Neural cell (in vitro differentiated cells): ENCODE results near the gene LPP. TPM values are rescaled to one million over a fixed set of nuclear protein-coding genes. Genes with fewer than 3 reads are reported as not detected.

ENCODE experiments used
- H2AFZ ChIP-seq: fragments of 200-600, 300-800 bp; sonication (generic), shearing (Covaris generic); 2 replicates; pipeline ENCODE4 v1.6.0; 2014; ENCODE audit warnings: low read depth, mild to moderate bottlenecking, antibody characterized with exemption, low read length, moderate library complexity
- H3F3A ChIP-seq: fragments of 200-600 bp; shearing (Covaris generic); 2 replicates; pipeline ENCODE4 v1.6.1; 2016; ENCODE audit warnings: mild to moderate bottlenecking, moderate library complexity, mixed read lengths, antibody characterized with exemption, low read length; ENCODE audit not compliant: insufficient read depth, poor library complexity, severe bottlenecking
- H3K27ac ChIP-seq: fragments of 200-600, 300-800 bp; sonication (generic), shearing (Covaris generic); 2 replicates; pipeline ENCODE4 v1.5.1; 2014; ENCODE audit warnings: mild to moderate bottlenecking, low read length, moderate library complexity
- H3K27me3 ChIP-seq: fragments of 300-800, 200-600 bp; sonication (generic), shearing (Covaris generic); 2 replicates; pipeline ENCODE4 v1.6.0; 2014; ENCODE audit warnings: mild to moderate bottlenecking, low read depth, low read length, moderate library complexity; ENCODE audit not compliant: insufficient read depth
- H3K36me3 ChIP-seq: fragments of 300-800, 200-600 bp; sonication (generic), shearing (Covaris generic); 2 replicates; pipeline ENCODE4 v1.5.1; 2014; ENCODE audit warnings: mild to moderate bottlenecking, antibody characterized with exemption, low read length, moderate library complexity; ENCODE audit not compliant: insufficient read depth
- H3K4me2 ChIP-seq: fragments of 300-800, 200-600 bp; sonication (generic), shearing (Covaris generic); 2 replicates; pipeline ENCODE4 v1.6.0; 2014; ENCODE audit warnings: mild to moderate bottlenecking, low read length
- H3K4me3 ChIP-seq: fragments of 300-800, 200-600 bp; sonication (generic), shearing (Covaris generic); 2 replicates; pipeline ENCODE4 v1.5.1; 2014; ENCODE audit warnings: mild to moderate bottlenecking, low read length, moderate library complexity
- H3K79me2 ChIP-seq: fragments of 200-600 bp; shearing (Covaris generic); replicated peaks from 2 replicates; pipeline ENCODE4 v1.6.0; 2014; ENCODE audit warnings: mild to moderate bottlenecking, low read length, moderate library complexity; ENCODE audit not compliant: insufficient read depth
- H3K9ac ChIP-seq: fragments of 300-800, 200-600 bp; sonication (generic), shearing (Covaris generic); 2 replicates; pipeline ENCODE4 v1.6.1; 2016; ENCODE audit warnings: mild to moderate bottlenecking, low read length, mixed read lengths
- H3K9me2 ChIP-seq: fragments of 200-600 bp; shearing (Covaris generic); 2 replicates; pipeline ENCODE4 v1.6.1; 2016; ENCODE audit warnings: mild to moderate bottlenecking, low read length, mixed read lengths; ENCODE audit not compliant: insufficient read depth
- H3K9me3 ChIP-seq: fragments of 200-600, 300-800 bp; sonication (generic), shearing (Covaris generic); 2 replicates; pipeline ENCODE4 v1.6.1; 2016; ENCODE audit warnings: mild to moderate bottlenecking, mixed run types, low read length, moderate library complexity, mixed read lengths
- H4K20me1 ChIP-seq: fragments of 200-600 bp; shearing (Covaris generic); 2 replicates; pipeline ENCODE4 v1.6.1; 2016; ENCODE audit warnings: mild to moderate bottlenecking, mixed run types; ENCODE audit not compliant: insufficient read depth
- EP300 ChIP-seq: fragments of 450-650 bp; conservative IDR thresholded peaks from 2 replicates; pipeline ENCODE4 v1.6.1; 2014; ENCODE audit warnings: antibody characterized with exemption, mild to moderate bottlenecking, moderate library complexity; ENCODE audit not compliant: poor library complexity, severe bottlenecking
- EZH2 ChIP-seq: fragments of 200-600, 300-800 bp; shearing (Covaris generic), sonication (generic); IDR thresholded peaks from 2 replicates; pipeline ENCODE4 v1.6.1; 2014; ENCODE audit warnings: antibody characterized with exemption, low read length, borderline replicate concordance, mild to moderate bottlenecking; ENCODE audit not compliant: insufficient read depth, poor library complexity, severe bottlenecking
- MXI1 ChIP-seq: fragments of 450-650 bp; conservative IDR thresholded peaks from 2 replicates; pipeline ENCODE4 v1.6.1; 2014; ENCODE audit warnings: antibody characterized with exemption, mild to moderate bottlenecking; ENCODE audit not compliant: poor library complexity, severe bottlenecking
- POLR2AphosphoS5 ChIP-seq: IDR thresholded peaks from 2 replicates; pipeline ENCODE4 v1.6.1; 2012
- RAD21 ChIP-seq: fragments of 450-650 bp; conservative IDR thresholded peaks from 2 replicates; pipeline ENCODE4 v1.6.1; 2014; ENCODE audit warnings: antibody characterized with exemption, mild to moderate bottlenecking, moderate library complexity
- SMC3 ChIP-seq: fragments of 450-650 bp; conservative IDR thresholded peaks from 2 replicates; pipeline ENCODE4 v1.6.1; 2014; ENCODE audit warnings: antibody characterized with exemption, mild to moderate bottlenecking, moderate library complexity; ENCODE audit not compliant: poor library complexity
- TAF1 ChIP-seq: IDR thresholded peaks from 2 replicates; pipeline ENCODE4 v1.6.1; 2012; ENCODE audit warnings: low read depth
- polyA plus RNA-seq: library from polyadenylated mRNA; depleted of rRNA; stranded (reverse); fragments of >200 nt; gene quantifications from 2 replicates; pipeline ENCODE4 v1.2.3, GENCODE V29; 2014
- TF ChIP-seq, protein P1 (sequence below): fragments of 450-650 bp; IDR thresholded peaks from 2 replicates; pipeline ENCODE4 v1.5.1; 2014; ENCODE audit warnings: antibody characterized with exemption, mild to moderate bottlenecking, moderate library complexity; ENCODE audit not compliant: poor library complexity, severe bottlenecking
- TF ChIP-seq, protein P2 (sequence below): IDR thresholded peaks from 2 replicates; pipeline ENCODE4 v1.6.1; 2012; ENCODE audit warnings: borderline replicate concordance

Gene LPP
- polyA plus RNA-seq, 1 donor from 2014 or later, result 3.0 TPM

DNA sequence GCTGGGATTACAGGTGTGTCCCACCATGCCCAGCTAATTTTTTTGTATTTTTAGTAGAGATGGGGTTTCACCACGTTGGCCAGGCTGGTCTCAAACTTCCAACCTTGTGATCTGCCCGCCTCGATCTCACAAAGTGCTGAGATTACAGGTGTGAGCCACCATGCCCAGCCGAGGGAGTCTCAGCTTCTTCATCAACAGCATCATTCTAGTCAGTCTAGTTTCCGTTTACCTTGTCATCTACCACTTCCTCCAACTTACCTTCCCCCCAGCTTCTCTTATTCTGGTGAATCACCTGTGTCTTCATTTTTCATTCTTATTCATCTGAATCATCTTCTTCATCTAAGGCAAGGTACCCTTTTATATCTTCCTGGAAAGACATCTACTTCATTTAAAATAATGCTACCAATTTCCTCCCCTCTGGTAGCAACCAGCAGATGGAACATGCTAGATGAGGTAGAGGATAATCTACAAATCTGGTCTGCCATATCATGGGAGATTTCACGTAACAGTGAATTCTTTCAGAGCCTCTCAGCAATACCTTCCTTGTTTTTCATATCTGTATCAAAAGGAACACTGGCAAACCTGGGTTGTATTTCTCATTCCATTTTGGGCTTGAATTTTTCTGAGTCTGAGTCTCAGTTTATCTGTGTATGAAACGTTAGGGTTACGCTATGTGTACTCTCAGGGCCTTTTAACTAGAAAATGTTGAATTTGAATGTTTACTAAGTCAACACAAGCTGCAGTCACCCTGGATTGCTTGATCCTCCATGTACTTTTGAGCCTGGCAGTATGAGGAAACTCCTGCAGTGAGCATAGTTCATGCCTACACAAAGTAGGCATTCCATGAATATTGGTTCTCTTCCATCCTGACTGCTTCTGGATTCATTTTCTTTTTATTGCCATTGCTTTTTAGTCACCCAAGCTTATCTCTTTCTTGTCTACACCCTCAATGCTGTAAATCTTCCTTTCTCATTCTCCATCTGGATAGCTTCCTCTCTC, 16.8 kb downstream of the LPP start:
- H3K27me3 ChIP-seq, result no peaks in the 10 kb centered on the region
- no peaks in the 10 kb centered on the region for H4K20me1 ChIP-seq
- H3K9ac ChIP-seq, result no peak overlapping the region
- peaks cover 11% of the 10 kb centered on the region for H3K79me2 ChIP-seq
- no peak overlapping the region for H2AFZ ChIP-seq
- no peaks in the 10 kb centered on the region for H3K9me3 ChIP-seq
- no peak overlapping the region for H3K4me2 ChIP-seq
- no peaks in the 10 kb centered on the region for H3K9me2 ChIP-seq
- TF ChIP-seq POLR2AphosphoS5 (no peak), TAF1 (no peak), EP300 (no peak), EZH2 (no peak), RAD21 (no peak), SMC3 (no peak), MXI1 (no peak)
- TF ChIP-seq, protein P1, sequence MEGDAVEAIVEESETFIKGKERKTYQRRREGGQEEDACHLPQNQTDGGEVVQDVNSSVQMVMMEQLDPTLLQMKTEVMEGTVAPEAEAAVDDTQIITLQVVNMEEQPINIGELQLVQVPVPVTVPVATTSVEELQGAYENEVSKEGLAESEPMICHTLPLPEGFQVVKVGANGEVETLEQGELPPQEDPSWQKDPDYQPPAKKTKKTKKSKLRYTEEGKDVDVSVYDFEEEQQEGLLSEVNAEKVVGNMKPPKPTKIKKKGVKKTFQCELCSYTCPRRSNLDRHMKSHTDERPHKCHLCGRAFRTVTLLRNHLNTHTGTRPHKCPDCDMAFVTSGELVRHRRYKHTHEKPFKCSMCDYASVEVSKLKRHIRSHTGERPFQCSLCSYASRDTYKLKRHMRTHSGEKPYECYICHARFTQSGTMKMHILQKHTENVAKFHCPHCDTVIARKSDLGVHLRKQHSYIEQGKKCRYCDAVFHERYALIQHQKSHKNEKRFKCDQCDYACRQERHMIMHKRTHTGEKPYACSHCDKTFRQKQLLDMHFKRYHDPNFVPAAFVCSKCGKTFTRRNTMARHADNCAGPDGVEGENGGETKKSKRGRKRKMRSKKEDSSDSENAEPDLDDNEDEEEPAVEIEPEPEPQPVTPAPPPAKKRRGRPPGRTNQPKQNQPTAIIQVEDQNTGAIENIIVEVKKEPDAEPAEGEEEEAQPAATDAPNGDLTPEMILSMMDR, result no peak
- TF ChIP-seq, protein P2, sequence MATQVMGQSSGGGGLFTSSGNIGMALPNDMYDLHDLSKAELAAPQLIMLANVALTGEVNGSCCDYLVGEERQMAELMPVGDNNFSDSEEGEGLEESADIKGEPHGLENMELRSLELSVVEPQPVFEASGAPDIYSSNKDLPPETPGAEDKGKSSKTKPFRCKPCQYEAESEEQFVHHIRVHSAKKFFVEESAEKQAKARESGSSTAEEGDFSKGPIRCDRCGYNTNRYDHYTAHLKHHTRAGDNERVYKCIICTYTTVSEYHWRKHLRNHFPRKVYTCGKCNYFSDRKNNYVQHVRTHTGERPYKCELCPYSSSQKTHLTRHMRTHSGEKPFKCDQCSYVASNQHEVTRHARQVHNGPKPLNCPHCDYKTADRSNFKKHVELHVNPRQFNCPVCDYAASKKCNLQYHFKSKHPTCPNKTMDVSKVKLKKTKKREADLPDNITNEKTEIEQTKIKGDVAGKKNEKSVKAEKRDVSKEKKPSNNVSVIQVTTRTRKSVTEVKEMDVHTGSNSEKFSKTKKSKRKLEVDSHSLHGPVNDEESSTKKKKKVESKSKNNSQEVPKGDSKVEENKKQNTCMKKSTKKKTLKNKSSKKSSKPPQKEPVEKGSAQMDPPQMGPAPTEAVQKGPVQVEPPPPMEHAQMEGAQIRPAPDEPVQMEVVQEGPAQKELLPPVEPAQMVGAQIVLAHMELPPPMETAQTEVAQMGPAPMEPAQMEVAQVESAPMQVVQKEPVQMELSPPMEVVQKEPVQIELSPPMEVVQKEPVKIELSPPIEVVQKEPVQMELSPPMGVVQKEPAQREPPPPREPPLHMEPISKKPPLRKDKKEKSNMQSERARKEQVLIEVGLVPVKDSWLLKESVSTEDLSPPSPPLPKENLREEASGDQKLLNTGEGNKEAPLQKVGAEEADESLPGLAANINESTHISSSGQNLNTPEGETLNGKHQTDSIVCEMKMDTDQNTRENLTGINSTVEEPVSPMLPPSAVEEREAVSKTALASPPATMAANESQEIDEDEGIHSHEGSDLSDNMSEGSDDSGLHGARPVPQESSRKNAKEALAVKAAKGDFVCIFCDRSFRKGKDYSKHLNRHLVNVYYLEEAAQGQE, result no peak
- H3K27ac ChIP-seq, result no peak overlapping the region
- no peaks in the 10 kb centered on the region for H3K36me3 ChIP-seq
- H3F3A ChIP-seq, result no peaks in the 10 kb centered on the region
- H3K4me3 ChIP-seq, result no peak overlapping the region

DNA sequence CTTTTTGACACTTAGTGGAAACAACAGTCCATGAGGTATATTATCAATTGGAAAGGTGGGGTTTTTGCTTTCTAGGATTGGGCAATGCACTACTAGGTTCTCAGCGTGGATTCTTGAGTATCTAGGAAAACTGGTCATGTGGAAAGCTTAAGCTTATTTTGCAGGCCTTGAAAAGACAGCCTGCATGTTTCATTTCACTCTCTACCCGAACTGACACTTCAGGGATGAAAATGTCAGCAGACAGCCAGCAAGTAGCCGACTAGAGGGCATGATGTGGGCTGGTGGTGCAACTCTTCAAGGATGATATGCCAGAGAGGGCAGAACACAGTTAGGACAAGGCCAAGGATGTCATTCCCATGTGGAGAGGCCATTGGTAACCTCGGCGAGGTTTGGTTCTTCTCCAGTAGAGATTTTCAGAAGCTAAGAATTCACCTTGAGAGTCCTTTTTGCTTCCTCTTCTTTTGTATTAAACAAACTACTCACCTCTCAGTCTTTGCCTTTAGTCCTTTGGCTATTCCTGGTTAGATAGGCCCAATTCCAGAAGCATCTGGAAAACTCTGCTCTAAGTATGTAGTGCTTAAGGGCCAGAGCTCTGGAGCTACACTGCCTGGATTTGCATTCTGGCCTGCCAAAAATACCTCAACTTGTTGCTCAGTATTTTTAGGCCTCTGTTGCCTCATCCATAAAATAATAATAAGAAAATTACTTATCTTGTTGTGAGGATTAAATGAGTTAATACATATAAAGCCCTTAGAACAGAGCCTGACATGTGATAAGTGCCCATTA, 17.9 kb downstream of the LPP start:
- Histone ChIP-seq H4K20me1 (no peaks in the 10 kb centered on the region), H3F3A (no peaks in the 10 kb centered on the region), H3K27ac (no peak overlapping the region)

More for the DNA sequence above, 17.9 kb downstream of the LPP start:
- no peak overlapping the region for H3K4me2 ChIP-seq
- no peak overlapping the region for H2AFZ ChIP-seq
- no peaks in the 10 kb centered on the region for H3K27me3 ChIP-seq
- no peaks in the 10 kb centered on the region for H3K36me3 ChIP-seq
- no peak overlapping the region for H3K9ac ChIP-seq
- no peaks in the 10 kb centered on the region for H3K9me3 ChIP-seq
- H3K4me3 ChIP-seq, result no peak overlapping the region
- peaks cover 11% of the 10 kb centered on the region for H3K79me2 ChIP-seq
- H3K9me2 ChIP-seq, result no peaks in the 10 kb centered on the region
- no peak for TF ChIP-seq SMC3
- no peak for TF ChIP-seq EP300
- no peak for TF ChIP-seq MXI1
- no peak for TF ChIP-seq TAF1
- TF ChIP-seq EZH2, result no peak
- TF ChIP-seq, protein P1, result no peak
- TF ChIP-seq, protein P2, result no peak
- no peak for TF ChIP-seq POLR2AphosphoS5
- no peak for TF ChIP-seq RAD21
